Fibroblast of skin of scalp (primary cell): Measurements from ENCODE around the gene GABRD.

Experiments used
- DNase-seq: peaks from one replicate; pipeline ENCODE4 v3.0.0-alpha.2; 2013

Gene GABRD

DNA sequence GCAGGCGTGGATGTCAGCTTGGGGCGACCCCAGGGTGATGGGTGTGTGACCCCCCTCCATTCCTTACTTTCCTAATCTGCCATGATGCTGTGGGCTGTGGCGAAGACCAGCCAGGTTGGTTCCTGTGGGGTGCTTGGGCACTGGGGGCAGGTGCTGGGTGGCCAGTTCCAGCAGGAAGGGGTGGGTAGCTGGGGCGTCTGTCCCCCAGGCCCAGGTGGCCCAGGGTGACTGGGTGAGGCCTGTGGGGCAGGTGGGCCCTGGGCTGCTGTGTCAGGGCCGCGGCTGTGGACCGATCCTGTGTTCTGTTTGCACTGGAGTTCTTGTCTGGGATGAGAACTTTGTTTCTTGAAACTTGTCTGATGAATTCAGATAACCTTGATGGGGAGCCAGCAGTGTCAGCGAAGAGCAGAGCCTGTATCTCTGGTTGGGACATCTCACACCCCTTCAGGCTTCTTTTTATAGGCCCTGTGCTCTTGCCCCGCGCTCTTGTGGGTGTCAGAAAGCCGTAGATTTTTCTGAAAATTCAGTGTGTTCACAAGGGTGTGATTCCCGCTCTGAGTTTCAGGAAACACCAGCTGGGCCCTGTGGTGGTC is 34.7 kb downstream of the GABRD start:
- no peak for DNase-seq

DNA sequence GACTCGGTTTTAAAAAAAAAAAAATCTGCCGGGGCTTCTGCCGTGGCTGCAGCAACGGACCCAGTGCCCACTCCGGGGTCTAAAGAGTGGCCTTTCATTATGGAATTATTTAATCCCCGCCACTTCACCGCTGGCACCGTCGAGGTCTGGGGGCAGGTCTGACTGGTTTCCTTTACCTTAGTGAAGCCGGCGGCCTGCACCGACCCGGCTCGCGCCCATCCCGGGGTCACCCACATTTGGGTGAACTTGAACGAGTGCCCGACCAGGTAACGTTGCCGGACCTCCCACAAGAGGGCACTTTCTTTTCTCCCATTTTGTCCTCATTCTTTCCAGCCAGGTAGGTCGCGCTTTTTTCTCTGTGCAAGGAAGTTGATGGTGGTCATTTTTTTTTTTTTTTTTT is 35.4 kb downstream of the GABRD start:
- DNase-seq, result no peak

DNA sequence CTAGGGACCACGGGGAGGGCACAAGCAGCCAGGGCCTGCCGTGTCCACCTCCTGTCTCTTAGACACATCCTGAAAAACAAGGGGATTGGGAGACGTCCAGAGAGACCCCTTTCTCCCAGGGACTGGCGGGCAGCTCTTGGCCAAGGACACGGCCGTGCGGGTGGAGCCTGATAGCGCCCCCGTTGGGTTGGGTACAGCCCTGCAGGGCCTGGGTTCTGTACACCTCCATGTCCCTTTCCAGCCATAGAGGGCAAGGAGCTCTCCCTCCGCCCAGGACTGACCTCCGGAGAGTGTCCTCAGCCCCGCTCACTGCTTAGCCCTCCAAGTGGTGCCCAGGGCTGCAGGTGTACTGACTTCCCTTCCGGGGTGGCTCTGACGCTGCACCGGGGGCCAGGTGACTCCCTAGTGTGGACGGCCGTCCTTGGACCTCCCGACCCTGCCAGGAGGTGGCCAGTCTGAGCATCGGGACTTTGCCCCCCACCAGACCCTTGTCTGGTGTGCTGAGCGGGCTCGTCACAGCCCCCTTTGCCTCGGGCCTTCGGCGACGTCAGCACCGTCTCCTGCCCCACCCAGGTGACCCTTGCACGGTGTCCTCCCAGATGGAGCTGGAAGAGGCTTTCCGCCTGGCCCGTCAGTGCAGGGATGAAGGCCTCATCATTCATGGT is 36.9 kb downstream of the GABRD start:
- DNase-seq, result no peak

DNA sequence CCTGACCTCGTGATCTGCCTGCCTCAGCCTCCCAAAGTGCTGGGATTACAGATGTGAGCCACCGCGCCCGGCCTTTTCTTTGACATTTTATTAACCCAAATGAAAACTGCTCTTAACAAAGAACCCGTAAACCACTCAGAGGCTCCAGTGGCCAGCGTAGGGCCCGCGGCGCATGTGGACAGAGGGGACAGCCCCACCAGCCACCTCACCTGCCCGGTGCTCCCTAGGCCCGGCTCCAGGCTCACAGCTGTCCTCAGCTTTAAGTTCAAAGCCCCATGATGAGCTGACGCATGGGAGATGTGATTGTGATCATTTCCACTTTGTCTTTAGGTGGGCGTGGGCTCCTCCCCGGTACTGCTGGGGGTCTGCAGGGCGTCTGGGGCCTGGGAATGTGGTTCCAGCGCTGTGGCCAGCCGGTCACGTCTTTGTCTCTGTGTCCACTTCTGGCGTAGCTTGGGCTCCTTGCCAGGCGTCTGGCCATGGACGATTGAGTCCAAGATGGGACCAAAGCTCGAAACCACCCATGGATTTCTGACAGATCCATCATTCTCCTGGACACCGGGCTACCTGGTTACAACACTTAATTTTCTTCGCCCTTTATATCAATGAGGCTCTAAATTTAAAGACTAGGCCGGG is 37.9 kb downstream of the GABRD start:
- DNase-seq, result no peak

DNA sequence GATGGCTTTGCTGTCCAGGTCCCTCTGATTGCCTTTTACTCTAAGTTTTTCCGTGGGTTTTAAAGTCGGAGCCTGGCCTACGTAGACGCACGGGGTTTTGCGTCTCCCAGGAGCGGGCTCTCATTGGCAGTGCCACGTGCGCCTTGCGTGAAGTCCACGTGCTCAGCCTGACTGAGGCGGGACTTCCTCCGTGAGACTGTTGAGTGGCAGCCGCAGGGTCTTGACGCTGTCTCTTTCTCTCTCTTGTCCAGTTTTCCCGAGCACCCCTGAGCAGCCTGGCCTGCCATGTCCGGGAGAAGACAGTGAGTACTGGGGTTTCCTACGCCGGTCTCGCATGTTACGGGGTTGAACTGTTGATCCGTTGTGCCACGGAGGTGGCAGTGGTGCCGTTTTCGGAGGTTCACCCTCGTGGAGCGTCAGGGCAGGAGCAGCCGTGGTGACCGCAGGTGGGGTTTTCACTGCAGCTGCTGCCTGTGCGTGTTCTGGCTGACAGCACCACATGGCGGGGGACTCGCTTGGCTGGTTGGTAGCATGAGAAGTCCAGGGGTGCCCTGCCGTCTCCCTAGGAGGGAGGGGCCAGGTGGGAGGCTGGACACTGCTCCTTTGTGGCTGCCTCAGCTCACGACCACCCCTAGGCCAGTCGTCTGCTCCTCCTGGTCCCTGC is 40.3 kb downstream of the GABRD start:
- DNase-seq, result no peak

DNA sequence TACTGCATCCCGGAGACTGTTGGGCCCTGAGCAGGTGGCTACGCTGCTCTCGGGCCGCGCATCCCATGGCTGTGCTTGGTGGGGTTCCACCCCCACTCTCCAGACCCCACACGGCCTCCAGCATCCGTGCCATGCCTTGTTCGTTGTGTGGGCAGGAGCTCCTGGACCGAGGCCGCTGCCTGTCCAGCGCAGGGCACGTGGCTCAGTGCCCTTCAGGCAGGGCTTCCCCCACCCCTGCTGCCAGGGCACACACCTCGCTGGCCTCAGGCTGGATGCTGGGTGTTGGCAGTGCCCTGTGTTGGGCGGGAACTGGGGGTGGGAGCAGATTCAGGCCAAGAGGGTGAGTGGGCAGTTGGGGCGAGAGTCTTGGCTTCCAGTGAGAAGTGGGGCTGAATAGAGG is 40.9 kb downstream of the GABRD start:
- DNase-seq, result no peak

DNA sequence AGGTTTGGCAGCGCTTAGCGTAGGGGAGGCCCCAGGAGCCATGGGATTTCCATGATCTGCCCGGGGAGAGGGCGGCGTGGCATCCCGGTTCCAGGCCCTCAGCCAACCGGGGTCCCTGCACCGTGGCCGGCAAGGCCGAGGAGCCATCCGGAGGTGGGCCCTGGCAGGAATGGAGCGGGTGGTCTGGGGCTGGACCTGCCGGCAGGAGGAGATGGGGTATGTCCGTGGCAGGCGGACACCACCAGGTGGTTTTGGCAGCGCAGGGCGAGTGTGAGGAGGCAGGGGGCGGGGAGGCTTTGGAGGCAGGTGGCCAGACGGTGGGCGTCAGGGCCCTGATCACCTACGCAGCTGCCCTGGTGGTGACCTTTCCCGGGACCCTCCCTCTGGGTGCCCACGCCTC is 41.4 kb downstream of the GABRD start:
- no peak for DNase-seq

DNA sequence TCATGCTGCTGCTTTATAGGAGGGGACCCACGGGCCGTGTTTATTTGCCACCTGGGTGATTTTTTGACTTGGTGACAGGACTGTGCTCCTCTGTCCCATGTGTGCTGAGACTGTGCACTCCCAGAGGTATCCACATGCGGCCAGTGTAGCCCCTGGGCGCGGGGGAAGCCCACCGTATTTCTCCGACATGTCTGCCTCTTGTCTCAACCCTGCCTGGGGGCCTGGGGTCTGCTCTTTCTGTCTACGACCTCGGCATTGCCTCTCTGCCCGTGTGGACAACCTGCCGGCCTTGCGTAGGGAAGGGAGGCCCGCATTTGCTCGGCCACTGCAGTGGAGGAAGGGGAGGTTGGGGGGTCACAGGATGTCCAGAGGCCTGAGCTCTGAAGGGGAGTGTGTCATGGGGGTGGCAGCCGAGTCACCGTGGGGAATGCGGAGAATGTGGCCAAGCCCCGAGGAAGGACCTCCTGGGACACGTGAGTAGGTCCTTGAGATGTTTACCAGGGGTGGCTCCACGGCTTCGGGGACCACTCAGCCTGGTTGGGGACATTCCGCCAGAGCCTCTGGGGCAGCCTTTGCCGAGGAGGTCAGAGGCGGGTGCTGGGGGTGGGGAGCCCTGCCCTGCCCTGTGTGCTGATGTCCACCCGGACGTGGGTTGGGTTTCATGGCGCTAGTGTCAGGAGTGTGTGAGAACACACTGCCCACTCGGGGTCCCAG is 42.1 kb downstream of the GABRD start:
- DNase-seq, result no peak

DNA sequence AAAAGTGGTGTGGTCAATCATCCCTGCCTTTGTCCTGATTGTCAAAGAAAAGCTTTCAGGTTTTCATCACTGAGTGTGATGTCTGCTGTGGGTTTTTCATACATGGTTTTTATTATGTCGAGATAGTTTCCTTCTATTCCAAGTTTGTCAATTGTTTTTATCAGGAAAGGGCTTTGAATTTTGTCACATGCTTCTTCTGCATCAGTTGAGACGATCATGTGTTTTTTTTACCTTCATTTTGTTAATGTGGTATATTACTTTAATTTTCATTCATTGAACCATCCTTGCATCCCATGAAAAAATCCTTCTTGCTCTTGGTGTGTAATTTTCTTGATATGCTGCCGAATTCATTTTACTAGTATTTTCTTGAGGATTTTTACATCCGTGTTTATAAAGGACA is 46.6 kb downstream of the GABRD start:
- no peak for DNase-seq

DNA sequence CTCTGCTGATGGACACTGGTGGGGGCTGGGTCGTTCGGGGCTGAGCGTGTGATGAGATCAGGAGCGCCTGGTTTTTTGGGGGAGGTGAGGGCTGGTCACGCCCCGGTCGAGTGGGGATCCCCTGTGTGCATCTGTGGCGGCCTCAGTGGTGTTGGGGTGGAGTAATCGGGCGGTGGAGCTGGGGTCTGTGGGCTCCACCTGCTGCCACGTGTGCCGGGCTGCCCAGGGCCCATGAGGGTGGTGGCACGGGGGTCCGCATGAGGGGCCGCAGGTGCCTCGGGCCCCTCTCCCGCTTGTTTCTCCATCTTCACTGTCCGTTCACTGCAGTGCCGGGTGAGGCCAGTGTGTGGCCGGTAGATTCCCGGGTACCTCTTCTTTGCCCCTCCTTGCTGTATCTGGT is 48.2 kb downstream of the GABRD start:
- DNase-seq, result no peak

DNA sequence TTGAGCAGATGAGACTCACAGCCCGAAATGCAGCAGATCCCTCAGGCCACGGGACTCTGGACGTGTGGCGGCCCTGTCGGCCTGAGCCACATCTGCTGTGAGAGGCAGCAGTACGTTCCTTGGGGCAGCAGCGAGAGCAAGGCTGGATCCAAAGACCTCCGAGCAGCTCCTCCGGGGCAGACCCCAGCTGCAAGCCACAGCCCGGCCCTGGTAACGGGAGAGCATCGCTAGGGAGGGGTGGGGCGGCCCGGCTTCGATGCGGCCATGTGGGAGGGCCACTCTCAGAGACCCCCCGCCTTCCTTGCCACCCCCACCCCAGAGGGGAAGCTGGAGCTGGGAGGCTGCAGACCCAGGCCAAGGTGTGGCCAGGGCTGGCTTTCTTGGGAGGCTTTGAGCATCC is 48.8 kb downstream of the GABRD start:
- DNase-seq, result no peak

DNA sequence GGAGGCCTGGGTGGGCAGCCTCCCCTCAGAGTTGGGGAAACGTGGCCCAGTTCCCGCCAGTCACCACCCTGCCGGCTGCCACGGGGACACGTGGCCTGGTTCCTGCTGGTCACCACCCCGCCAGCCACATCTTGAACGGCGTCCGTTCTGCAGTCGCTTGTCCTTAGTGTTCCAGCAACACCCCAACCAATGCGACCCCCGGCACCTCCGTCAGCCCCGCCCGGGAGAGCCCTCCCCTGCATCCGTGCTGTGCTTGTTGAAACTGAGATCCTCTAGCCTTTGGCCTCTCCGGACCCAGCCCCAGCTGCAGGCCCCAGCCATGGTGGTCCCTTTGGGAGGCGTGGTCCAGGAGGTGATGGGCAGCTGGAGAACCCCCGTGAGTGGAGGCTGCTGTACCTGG is 49.8 kb downstream of the GABRD start:
- no peak for DNase-seq

DNA sequence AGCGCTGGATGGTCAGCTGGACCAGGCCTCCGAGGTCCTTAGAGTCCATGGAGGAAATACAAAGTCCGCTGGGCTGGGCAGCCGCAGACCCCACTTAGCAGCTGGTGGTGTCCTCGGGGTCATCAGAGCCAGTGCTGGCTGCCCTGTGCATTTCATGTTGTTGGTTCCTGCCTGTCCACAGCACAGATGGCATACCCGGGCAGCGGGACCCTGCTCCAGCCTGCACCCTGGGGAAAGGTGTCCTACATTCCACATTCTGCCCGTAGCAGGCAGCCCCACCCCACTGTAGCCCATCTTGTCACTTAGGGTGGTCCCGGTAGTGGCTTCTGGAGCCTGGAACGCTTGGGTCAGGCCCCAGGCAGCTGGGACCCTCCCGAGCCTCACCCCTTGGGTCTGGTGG is 50.9 kb downstream of the GABRD start:
- DNase-seq, result no peak

DNA sequence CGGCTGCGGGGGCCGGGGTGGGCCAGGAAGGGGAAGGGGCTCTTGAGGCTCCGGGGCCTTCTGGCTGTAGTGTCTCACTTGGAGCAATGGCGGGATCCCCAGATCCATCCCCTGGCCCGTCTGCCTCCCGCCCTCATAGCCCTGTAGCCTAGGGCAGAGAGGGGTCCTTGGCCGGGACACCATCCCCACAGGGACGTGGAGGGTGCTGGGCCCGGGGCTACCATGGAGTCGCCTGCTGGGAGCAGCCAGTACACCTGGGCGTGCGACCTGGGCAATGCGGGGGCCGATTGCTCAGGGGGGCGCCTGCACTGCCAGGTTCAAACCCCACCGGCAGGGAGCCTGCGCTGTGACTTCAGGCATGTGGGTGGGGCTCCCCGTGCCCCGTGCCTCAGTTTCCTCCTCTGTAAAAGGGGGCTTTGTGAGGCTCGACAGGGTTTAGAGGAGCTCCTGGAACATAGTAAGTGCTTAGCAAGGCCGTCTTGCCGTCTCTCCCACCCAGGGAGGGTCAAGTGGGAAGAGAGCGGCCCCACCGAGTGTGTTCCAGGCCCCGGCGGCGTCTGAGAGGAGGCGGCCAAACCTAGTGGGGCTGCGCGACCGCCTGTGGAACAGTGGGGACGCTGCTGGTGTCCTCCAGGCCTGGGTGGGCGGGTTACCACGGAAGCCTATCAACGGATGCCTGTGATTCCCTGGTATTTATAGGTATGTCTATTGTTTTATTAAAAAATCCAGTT is 51.8 kb downstream of the GABRD start:
- DNase-seq, result no peak

DNA sequence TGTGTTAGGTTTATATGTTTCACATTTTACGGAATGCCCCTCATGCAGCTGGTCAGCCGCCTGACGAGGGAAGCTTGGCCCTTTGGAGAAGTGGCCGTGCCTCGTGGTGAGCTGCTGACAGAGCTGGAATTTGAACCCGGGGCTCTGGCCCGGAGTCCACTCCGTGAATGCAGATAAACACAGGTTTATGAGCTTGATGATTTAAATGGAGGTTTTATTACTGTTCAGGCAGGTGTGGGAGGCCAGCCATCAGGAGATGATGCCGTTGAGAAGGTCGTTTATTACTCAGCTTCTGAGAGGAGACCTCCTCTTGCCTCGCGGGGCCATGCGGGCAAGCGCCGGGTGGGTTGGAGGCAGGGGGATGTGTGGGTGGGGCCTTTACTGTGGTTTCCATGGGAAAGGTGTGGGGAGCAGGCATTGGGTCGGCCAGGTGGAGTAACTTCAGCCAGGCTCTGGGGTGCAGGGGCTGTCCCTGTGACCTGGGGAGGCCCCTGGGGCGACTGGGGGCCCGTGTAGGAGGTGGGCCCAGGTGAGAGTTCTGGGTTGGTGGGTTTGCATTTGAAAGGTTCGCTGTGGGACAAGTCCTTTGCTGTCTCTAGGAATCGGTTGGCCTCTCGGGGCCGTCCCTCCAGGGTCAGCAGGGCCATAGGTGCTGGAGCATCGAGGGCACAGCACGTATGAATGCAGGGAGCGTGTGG is 53.1 kb downstream of the GABRD start:
- no peak for DNase-seq

DNA sequence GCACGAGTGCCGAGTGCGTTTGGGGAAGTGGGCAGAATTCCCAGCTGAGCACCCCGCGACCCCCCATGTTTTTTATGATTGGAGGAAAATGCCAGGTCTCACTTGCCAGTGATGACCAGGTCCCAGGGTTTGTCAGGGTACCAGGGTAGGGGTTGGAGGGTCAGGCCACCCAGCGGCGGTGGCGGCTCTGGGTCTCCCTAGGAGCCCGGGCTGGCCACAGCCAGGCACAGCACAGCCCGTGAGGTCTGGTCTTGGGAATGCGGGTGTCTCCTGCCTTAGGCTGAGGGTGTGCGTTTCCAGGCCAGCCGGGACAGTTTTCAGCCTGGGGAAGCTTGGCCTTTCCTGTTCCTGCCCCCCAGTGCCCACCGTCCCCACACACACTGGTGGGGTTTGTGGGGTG is 53.7 kb downstream of the GABRD start:
- DNase-seq, result no peak

DNA sequence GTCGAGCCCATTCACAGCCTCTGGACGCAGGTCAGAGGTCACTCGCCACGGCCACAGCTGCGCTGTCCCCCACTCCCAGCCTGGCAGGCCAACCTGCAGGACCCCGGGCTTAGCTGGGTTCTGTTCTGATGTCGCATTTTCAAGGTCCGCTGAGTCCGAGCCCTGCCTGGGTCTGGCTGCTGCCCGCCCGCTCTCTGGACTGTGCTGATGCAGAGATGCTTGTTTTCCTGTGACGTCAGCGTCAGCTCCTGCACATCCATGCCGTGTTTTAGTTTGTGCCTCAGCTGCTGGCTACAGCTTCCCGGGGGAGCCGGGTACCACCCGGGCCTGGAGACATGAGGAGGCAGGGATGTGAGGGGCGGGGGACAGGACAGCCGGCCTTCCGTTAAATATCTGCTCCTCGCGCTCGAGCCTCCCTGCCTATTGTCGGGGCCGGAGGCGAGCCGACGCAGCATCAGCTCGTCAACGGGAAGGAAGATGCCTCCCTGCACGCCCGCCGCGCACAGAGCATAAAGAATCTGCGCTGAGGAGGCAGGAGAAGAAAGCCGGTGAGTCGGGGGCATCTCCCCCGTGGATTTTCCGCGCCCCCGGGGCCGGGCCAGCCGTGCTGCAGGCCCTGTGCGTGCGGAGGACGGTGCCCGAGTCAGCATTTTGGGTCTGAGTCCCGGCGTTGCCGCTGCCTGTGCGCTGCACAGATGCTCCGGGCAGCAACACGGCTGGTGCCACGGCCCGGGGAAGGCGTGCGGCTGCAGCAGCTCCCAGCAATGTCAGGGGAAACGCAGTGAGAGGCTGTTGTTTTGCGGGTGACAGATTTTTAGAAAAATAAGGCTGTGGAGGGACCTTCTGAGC is 54.5 kb downstream of the GABRD start:
- peak; percentile 62 for DNase-seq

DNA sequence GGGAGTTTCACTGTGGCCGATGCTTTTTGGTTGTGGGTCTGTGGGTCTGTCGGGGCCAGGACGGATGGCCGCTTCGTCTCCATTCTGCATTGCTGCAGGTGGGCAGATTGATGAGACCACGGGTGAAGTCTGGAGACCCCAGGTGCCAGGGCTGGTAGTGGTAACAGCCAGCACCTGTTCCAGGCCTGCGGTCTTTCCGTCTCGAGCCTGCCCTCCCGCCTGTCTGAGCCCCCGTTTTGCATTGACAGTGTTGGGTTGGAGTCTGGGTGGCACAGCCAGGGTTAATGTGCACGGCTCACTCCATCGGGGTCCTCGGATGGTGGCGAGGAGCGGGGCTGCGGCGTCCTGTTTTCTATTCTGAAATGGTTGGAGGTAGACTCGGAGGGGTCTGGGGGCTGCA is 55.3 kb downstream of the GABRD start:
- no peak for DNase-seq

DNA sequence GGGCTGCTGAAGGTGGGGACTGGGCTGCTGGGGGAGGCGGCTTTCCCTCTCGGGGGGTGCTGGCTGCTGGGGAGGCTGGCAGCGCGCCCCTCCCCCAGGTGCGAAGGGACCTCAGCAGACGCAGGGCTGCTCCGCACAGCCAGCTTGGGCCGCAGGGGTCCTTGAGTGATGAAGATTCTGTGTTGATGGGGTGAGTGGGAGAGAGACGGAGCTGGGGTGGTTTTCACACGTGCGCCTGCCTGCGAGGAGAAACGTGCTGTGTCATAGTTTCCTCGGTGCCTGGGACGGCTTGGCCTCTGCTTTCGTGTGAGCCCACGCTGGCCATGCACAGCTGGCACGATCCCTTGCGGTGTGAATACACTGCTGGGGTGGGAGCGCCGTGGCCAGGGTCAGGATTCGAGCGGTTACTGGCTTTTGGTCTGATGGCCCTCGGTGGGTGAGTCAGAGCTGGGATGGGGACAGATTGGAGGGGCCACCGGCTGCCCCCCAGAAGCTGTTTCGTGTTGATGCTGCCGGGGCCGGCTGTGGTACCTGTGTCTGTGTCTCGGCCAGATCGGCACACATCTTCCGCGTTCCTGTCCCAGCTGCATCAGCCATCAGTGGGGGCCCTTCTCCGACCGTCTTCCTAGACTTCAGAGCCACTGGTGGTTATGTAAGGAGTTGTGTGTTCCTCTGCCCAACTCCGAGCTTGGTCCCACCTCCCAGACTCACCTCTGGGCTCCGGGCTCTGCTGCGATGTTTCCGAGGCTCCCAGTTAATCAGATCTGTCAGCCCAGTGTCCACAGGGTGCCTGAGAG is 56.0 kb downstream of the GABRD start:
- no peak for DNase-seq

DNA sequence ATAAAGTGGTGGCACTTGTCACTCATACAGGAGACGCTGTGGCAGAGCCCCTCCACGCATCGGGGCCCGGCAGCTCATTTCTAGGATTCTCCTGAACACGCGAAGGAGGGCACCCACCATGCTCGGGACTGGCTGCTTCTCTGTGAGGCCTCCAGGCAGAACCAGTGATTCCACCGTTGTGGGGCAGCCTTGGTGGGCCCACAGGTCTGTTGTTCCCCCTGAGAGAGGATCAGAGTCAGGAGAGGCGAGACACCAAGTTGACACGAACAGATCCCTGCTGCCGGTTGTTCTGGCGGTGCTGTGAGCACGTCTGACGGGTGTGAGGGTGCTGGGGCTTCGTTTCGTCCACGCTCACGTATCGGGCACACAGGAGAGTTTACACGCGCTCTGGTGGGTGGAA is 57.7 kb downstream of the GABRD start:
- DNase-seq, result no peak
